Keratinocyte (primary cell): ENCODE measurements around the gene SORBS2. TPM values are rescaled to one million over a fixed set of nuclear protein-coding genes. Genes with fewer than 3 reads are reported as not detected.

Experiments used
- DNase-seq: peaks from one replicate; pipeline ENCODE4 v3.0.0-alpha.2; 2011; ENCODE audit warnings: low read depth, missing footprints, low spot score
- FAIRE-seq: peaks from 2 replicates; lab custom pipeline; 2011; peaks lifted over from hg19 to GRCh38; lab: Jason Lieb, UNC
- H2AFZ ChIP-seq: 2 replicates; pipeline ENCODE4 v1.6.0; 2012; ENCODE audit warnings: low read length, control low read depth, inconsistent platforms; ENCODE audit not compliant: control insufficient read depth
- H3K27ac ChIP-seq: 2 replicates; pipeline ENCODE4 v1.5.1; 2011; ENCODE audit warnings: low read length; ENCODE audit not compliant: control insufficient read depth, insufficient read depth
- H3K27me3 ChIP-seq: 3 replicates; pipeline ENCODE4 v1.6.0; 2011; ENCODE audit warnings: low read length; ENCODE audit not compliant: control insufficient read depth, insufficient read depth; ENCODE audit errors: extremely low read depth
- H3K36me3 ChIP-seq, 2 experiments: 2 replicates in 1 of 2; 3 replicates in 1 of 2; pipeline ENCODE4 v1.5.1; 2011; ENCODE audit warnings: low read length in 2 of 2, mild to moderate bottlenecking in 1 of 2; ENCODE audit not compliant: control insufficient read depth in 2 of 2, insufficient read depth in 2 of 2; ENCODE audit errors: extremely low read depth in 1 of 2
- H3K4me1 ChIP-seq: 3 replicates; pipeline ENCODE4 v1.5.1; 2011; ENCODE audit warnings: low read length; ENCODE audit not compliant: control insufficient read depth, insufficient read depth; ENCODE audit errors: extremely low read depth
- H3K4me2 ChIP-seq: 3 replicates; pipeline ENCODE4 v1.6.0; 2011; ENCODE audit warnings: low read depth, low read length; ENCODE audit not compliant: control insufficient read depth, insufficient read depth; ENCODE audit errors: extremely low read depth
- H3K4me3 ChIP-seq, 3 experiments: fragments of 200-600 bp in 1 of 3; sonication (generic) in 1 of 3; 2 replicates in 2 of 3; 3 replicates in 1 of 3; pipeline ENCODE4 v1.5.1; 2011 to 2016; ENCODE audit warnings: low read length in 3 of 3, mild to moderate bottlenecking in 3 of 3, control low read depth in 2 of 3, inconsistent platforms in 1 of 3, low read depth in 1 of 3, mixed read lengths in 1 of 3, mixed run types in 1 of 3, moderate library complexity in 1 of 3; ENCODE audit not compliant: control insufficient read depth in 2 of 3, insufficient read depth in 2 of 3; ENCODE audit errors: extremely low read depth in 1 of 3
- H3K79me2 ChIP-seq: 2 replicates; pipeline ENCODE4 v1.6.0; 2012; ENCODE audit warnings: low read length; ENCODE audit not compliant: control insufficient read depth, insufficient read depth
- H3K9ac ChIP-seq: 3 replicates; pipeline ENCODE4 v1.6.0; 2011; ENCODE audit warnings: low read length; ENCODE audit not compliant: control insufficient read depth, insufficient read depth; ENCODE audit errors: extremely low read depth
- H3K9me1 ChIP-seq: 3 replicates; pipeline ENCODE4 v1.6.0; 2011; ENCODE audit warnings: low read length; ENCODE audit not compliant: control insufficient read depth, insufficient read depth; ENCODE audit errors: extremely low read depth
- H3K9me3 ChIP-seq: 2 replicates; pipeline ENCODE4 v1.5.1; 2012; ENCODE audit warnings: low read depth, low read length; ENCODE audit not compliant: control insufficient read depth
- H4K20me1 ChIP-seq: 3 replicates; pipeline ENCODE4 v1.6.0; 2011; ENCODE audit warnings: low read length; ENCODE audit not compliant: control insufficient read depth, insufficient read depth; ENCODE audit errors: extremely low read depth
- EZH2 ChIP-seq: IDR thresholded peaks from one replicate; pipeline ENCODE4 v1.6.1; 2012; ENCODE audit warnings: inconsistent platforms, mild to moderate bottlenecking, low read length, moderate library complexity
- dilution Hi-C: fragments of 300-500 bp; cut with MboI; formaldehyde crosslinking; loops from one replicate; pipeline ENCODE4 v1.7.0; 2020; ENCODE audit warnings: low sequenced_read_pairs; ENCODE audit not compliant: extremely low pct_ligation_motif_present
- polyA plus RNA-seq, 5 experiments: library from polyadenylated mRNA; depleted of rRNA in 3 of 5; stranded (reverse) in 3 of 5; stranded (forward) in 1 of 5; unstranded in 1 of 5; fragments of >200 nt; gene quantifications; 1 replicate in 1 of 5; 2 replicates in 3 of 5; 3 replicates in 1 of 5; pipeline versions ENCODE4 v1.2.1 to v1.2.3, GENCODE V29; 2011 to 2012; ENCODE audit warnings: missing spikeins in 2 of 5, low read depth in 1 of 5, low replicate concordance in 1 of 5
- TF ChIP-seq, protein P1 (sequence below), 3 experiments: IDR thresholded peaks in 1 of 3; conservative IDR thresholded peaks in 1 of 3; optimal IDR thresholded peaks in 1 of 3; 2 replicates in 2 of 3; 3 replicates in 1 of 3; pipeline versions ENCODE3 to v1.5.1; 2011; ENCODE audit warnings: low read length in 3 of 3, mild to moderate bottlenecking in 3 of 3, moderate library complexity in 2 of 3, control low read depth in 1 of 3, inconsistent platforms in 1 of 3; ENCODE audit not compliant: insufficient read depth in 2 of 3; ENCODE audit errors: extremely low read depth in 1 of 3

The SORBS2 gene
- polyA plus RNA-seq, 1 donor (not counting 4 experiments of a cell fraction or from before 2014, with no cell fraction given) = 0.14 TPM

DNA sequence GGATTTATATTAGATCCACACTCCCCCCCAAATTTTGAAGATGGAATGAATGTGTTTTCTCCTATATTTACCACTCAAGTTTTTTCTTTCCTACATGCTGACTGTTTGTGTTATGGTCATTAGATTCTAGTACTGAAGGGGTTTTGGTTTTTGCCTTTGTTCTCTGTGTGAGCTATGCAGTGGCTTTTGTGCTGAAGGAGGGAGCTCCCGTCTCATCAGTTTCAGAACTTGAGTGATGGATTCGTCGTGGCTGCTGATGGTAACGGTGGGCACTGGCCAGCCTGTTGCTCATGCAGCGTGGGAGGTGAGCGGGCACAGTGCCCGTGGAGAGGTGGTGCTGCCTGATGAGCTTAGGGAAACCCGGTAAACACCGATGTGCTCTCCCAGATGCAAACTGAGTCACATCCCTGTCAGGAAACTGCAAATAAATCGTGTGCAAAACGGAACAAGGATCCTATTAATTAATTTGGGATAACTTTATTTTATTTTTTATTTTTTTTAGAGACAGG, 101.5 kb downstream of the SORBS2 start:
- no peaks in the 10 kb centered on the region for H3K9me1 ChIP-seq
- FAIRE-seq (no peak), DNase-seq (no peak)
- no peak overlapping the region for H3K4me2 ChIP-seq
- no peaks in the 10 kb centered on the region for H3K36me3 ChIP-seq
- no peaks in the 10 kb centered on the region for H3K9me3 ChIP-seq
- H4K20me1 ChIP-seq = no peaks in the 10 kb centered on the region
- H3K9ac ChIP-seq = no peak overlapping the region
- TF ChIP-seq, protein P1, sequence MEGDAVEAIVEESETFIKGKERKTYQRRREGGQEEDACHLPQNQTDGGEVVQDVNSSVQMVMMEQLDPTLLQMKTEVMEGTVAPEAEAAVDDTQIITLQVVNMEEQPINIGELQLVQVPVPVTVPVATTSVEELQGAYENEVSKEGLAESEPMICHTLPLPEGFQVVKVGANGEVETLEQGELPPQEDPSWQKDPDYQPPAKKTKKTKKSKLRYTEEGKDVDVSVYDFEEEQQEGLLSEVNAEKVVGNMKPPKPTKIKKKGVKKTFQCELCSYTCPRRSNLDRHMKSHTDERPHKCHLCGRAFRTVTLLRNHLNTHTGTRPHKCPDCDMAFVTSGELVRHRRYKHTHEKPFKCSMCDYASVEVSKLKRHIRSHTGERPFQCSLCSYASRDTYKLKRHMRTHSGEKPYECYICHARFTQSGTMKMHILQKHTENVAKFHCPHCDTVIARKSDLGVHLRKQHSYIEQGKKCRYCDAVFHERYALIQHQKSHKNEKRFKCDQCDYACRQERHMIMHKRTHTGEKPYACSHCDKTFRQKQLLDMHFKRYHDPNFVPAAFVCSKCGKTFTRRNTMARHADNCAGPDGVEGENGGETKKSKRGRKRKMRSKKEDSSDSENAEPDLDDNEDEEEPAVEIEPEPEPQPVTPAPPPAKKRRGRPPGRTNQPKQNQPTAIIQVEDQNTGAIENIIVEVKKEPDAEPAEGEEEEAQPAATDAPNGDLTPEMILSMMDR (optimal IDR thresholded peaks at IDR 0.05 in 1 of 3, IDR thresholded peaks at IDR 0.05 in 1 of 3, conservative IDR thresholded peaks at IDR 0.05 in 1 of 3; ENCODE audit: extremely low read depth in 1 of 3, insufficient read depth in 2 of 3, low read length in 3 of 3) = no peak
- TF ChIP-seq EZH2 = no peak
- no peak overlapping the region for H3K4me3 ChIP-seq
- no peaks in the 10 kb centered on the region for H3K79me2 ChIP-seq
- peaks cover 9% of the 10 kb centered on the region for H3K4me1 ChIP-seq
- H2AFZ ChIP-seq = no peak overlapping the region
- H3K27me3 ChIP-seq = no peaks in the 10 kb centered on the region
- dilution Hi-C loops = no loop called here
- no peak overlapping the region for H3K27ac ChIP-seq

DNA sequence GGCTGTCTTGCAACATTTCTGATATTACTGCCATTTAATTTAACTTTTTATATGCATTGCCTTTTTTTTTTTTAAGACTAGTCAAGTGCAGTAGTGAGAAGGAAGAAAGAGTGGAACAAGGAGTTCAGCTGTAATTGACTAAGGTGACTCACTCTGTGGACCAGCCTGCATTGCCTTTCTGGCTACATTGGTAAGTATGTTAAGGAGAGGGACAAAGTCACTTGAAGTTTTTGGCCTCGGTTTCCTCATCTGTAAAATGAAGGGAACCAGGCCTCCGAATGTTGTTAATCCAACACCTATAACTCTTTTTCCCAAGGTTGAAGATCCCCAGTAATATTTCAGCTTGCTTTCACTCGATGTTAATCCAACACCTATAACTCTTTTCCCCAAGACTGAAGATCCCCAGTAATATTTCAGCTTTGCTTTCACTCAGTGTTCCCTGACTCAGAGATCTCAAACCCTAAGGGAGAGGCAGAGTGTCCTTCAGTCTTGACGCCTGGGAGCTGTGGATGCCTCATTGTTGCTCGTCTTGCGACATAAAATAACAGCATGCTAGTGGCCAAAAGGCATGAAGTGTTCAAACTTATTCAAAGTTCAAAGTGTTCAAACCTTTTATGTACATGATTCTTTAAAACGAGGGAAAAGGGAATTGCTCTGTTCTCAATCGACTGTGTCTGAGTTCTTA, 102.0 kb downstream of the SORBS2 start:
- Histone ChIP-seq H2AFZ (no peak overlapping the region), H3K27ac (no peak overlapping the region), H3K36me3 (no peaks in the 10 kb centered on the region), H3K4me1 (peaks cover 9% of the 10 kb centered on the region), H3K9ac (no peak overlapping the region), H3K4me3 (no peak overlapping the region), H3K9me1 (no peaks in the 10 kb centered on the region), H3K9me3 (no peaks in the 10 kb centered on the region), H3K79me2 (no peaks in the 10 kb centered on the region), H3K4me2 (no peak overlapping the region), H4K20me1 (no peaks in the 10 kb centered on the region), H3K27me3 (no peaks in the 10 kb centered on the region)
- DNase-seq (no peak), FAIRE-seq (no peak)
- no peak for TF ChIP-seq EZH2
- TF ChIP-seq, protein P1 (optimal IDR thresholded peaks at IDR 0.05 in 1 of 3, IDR thresholded peaks at IDR 0.05 in 1 of 3, conservative IDR thresholded peaks at IDR 0.05 in 1 of 3; ENCODE audit: extremely low read depth in 1 of 3, insufficient read depth in 2 of 3, low read length in 3 of 3) = no peak
- dilution Hi-C loops = no loop called here
